Hematopoietic multipotent progenitor cell (in vitro differentiated cells): ENCODE data around the gene ZNF462. TPM values are rescaled to one million over a fixed set of nuclear protein-coding genes. Genes with fewer than 3 reads are reported as not detected.

Experiments used
- DNase-seq, 3 donors: peaks; one replicate each; pipeline ENCODE4 v3.0.0-alpha.2; 2011 to 2015; ENCODE audit warnings: low read depth in 2 of 3, low spot score in 2 of 3
- small RNA-seq: library from RNA; depleted of rRNA; stranded (forward); fragments of <200 nt; gene quantifications from one replicate; pipeline ENCODE3, GENCODE V24; 2012
- total RNA-seq: library from RNA; depleted of rRNA; stranded (reverse); fragments of >200 nt; gene quantifications from one replicate; pipeline ENCODE4 v1.2.3, GENCODE V29; 2012

Gene ZNF462
- total RNA-seq, 1 donor: 6.5 TPM

DNA sequence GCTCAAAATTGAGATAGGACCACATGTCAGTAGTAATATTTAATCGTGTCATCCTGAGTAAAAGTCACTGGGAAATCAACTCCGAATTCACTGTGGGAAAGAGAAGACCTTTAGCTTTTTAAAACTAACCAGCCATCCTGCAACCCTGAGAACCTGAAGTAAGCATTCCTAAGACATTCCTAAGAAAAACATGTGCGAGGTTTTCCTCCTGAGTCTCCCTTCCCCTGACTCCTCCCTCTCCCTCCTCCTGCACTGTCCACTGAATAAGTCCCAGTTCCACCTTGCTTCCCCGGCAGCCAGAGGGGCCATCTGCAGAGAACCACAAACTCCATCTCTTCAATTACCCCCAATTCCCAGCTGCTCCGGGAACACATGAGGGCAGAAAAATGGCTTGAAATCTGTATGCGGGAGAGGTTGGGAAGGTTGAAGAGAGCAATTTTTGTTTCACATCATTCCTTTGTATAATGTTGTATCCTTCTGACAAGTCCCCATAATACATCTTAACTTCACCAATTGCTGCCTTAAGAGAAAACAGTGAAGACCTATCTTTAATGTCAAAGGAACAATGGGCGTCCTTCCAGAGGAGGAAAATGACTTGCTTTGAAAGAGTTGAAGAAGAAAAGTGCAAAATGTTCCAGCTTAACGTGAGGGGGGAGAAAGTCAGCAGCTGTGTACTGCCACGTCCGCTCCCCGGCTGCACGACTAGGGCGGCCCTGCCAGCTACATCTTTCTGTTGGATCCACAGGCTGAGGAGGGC lies 186.3 kb downstream of the ZNF462 start:
- no peak for DNase-seq

- no peak for DNase-seq
These were observed 186.8 kb downstream of the ZNF462 start for GRCh38 chr9:107049803-107050184.

- no peak for DNase-seq
These were observed 188.4 kb downstream of the ZNF462 start for GRCh38 chr9:107051392-107051791.

DNA sequence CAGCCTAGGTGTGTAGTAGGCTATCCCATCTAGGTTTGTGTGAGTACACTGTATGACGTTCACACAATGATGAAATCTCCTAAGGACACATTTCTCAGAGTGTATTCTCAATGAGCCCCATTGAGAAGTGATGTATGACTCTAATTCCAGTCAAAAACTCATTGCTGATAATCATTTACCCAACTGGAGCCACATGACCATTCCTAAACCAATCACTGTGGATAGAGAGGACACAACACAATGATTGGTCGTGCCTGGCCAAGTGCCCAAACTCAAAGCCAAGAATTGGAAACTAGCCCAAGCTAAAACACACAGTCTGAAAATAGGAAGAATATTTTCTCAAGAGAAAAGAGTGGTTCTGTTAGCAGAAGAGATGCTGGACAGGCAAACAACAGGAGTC lies 191.2 kb downstream of the ZNF462 start:
- no peak for DNase-seq

- DNase-seq: no peak
These were observed 196.3 kb downstream of the ZNF462 start for GRCh38 chr9:107059220-107059619.

DNA sequence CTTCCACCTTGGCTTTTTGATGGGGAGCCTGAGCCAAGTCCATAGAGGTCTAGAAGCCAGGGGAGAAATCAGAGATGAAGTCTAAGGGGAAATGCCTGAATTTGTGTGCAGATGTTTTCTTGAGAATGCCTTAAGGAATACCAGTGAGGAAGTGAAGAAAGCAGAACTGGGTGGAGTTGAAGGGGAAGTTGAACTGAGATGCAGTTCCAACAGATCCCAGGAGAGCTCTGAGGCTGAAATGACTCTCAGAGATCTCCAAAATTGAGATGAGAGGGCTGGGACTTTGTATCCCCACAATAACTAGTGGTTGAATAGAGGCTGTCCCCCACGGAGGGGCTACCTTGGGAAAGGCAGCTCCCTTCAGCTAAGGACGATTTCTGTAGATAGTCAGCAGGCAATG lies 197.1 kb downstream of the ZNF462 start:
- no peak for DNase-seq

Small RNA genes lying within 50 kb of the gene (small RNA-seq; reads per million reads assigned to genes)
- gene RNA5SP292: not detected
